ENCODE results near the gene MAML3. TPM values are rescaled to one million over a fixed set of nuclear protein-coding genes. Genes with fewer than 3 reads are reported as not detected.

MAML3 gene
- total and polyA plus RNA-seq, 2 of the 13 experiments (the other 11 are each of a cell fraction or from before 2014, with no cell fraction given), result 0.05 to 0.13 TPM

- TF ChIP-seq PHF5A (CRISPR knock-in tag; IDR thresholded peaks at IDR 0.05; ENCODE audit: low read depth, unreplicated experiment) (no peak), ZNF639 (CRISPR knock-in tag; conservative IDR thresholded peaks at IDR 0.05) (no peak), ZBTB2 (CRISPR knock-in tag; IDR thresholded peaks at IDR 0.05; ENCODE audit: low read depth) (no peak), POLR2AphosphoS2 (IDR thresholded peaks at IDR 0.05; ENCODE audit: low read depth, low read length) (no peak), MLX (CRISPR knock-in tag; IDR thresholded peaks at IDR 0.05) (no peak), ZNF841 (CRISPR knock-in tag; IDR thresholded peaks at IDR 0.05; ENCODE audit: borderline replicate concordance) (no peak), ZBTB25 (CRISPR knock-in tag; IDR thresholded peaks at IDR 0.05) (no peak), TEAD3 (CRISPR knock-in tag; optimal IDR thresholded peaks at IDR 0.05; ENCODE audit: borderline replicate concordance) (no peak), NKX3-1 (CRISPR knock-in tag; IDR thresholded peaks at IDR 0.05) (no peak), ZNF704 (CRISPR knock-in tag; IDR thresholded peaks at IDR 0.05; ENCODE audit: borderline replicate concordance) (no peak), PLRG1 (conservative IDR thresholded peaks at IDR 0.05) (no peak), MXD3 (CRISPR knock-in tag; IDR thresholded peaks at IDR 0.05) (no peak), MEIS1 (CRISPR knock-in tag; IDR thresholded peaks at IDR 0.05; ENCODE audit: borderline replicate concordance) (no peak), ZNF296 (CRISPR knock-in tag; conservative IDR thresholded peaks at IDR 0.05) (no peak), HMG20A (CRISPR knock-in tag; IDR thresholded peaks at IDR 0.05; ENCODE audit: borderline replicate concordance) (no peak)
- BruUV-seq (replicated peaks), result no TSS peak
- H3K79me2 ChIP-seq (ENCODE audit: insufficient read depth, low read length), result no peaks in the 10 kb centered on the region
- H4K20me1 ChIP-seq (ENCODE audit: insufficient read depth, low read length), result no peaks in the 10 kb centered on the region
- H3K9me3 ChIP-seq (ENCODE audit: low read length), result no peaks in the 10 kb centered on the region
- POLR2A ChIA-PET, result no interaction called here
- H3K4me1 ChIP-seq (ENCODE audit: insufficient read depth, low read length), result peaks cover 30% of the 10 kb centered on the region
- CTCF ChIA-PET (ENCODE audit: low intra/inter-chr PET ratio, low total read pairs), result no interaction called here
- no peak for ATAC-seq
- no peak overlapping the region for H3K4me3 ChIP-seq (replicated peaks in 1 of 3; ENCODE audit: insufficient read depth in 1 of 3, low read depth in 2 of 3, low read length in 3 of 3)
- no peak overlapping the region for H3K9ac ChIP-seq (ENCODE audit: insufficient read depth, low read depth, low read length)
- no peak for DNase-seq (ENCODE audit: low spot score)
- no peak overlapping the region for H3K27ac ChIP-seq (ENCODE audit: extremely low read length, insufficient read depth, low read length)
- FAIRE-seq, result no peak
- WGBS (ENCODE audit: low lambda C conversion rate), result 42% methylated on average over 5 of the region's 5 CpGs
- peaks cover 0 to 5% of the 10 kb centered on the region in 2 experiments; a peak in 2 of 5 replicates for H3K27me3 ChIP-seq (ENCODE audit: control insufficient read depth in 1 of 2, insufficient read depth in 2 of 2, low read length in 2 of 2)
- no peak overlapping the region for H3K4me2 ChIP-seq (ENCODE audit: low read depth, low read length)
- in situ Hi-C loops (cut with HindIII; ENCODE audit: extremely low pct_ligation_motif_present, low pct_unique_long_range_greater_than_20kb), result no loop called here
- intact Hi-C loops (cut with micrococcal nuclease; ENCODE audit: unreplicated experiment), result no loop called here
- H2AFZ ChIP-seq (ENCODE audit: low read length), result no peak overlapping the region
- no peaks in the 10 kb centered on the region for H3K36me3 ChIP-seq (replicated peaks in 1 of 2; ENCODE audit: control insufficient read depth in 1 of 2, insufficient read depth in 2 of 2, low read length in 2 of 2)
Observed at GRCh38 chr4:139865537-139865936, 288.4 kb downstream of the MAML3 start.

Measured in HepG2 (cell line).